Ishikawa (cell line): Measurements from ENCODE around the gene DGKG.
A peak's percentile ranks its signal among the peaks of the same experiment; 100 is the strongest.

Source experiments
- CREB1 ChIP-seq: IDR thresholded peaks from 2 replicates; pipeline ENCODE4 v1.6.1; 2012; ENCODE audit warnings: low read depth
- EGR1 ChIP-seq: IDR thresholded peaks from 2 replicates; pipeline ENCODE4 v1.6.1; 2012
- NFIC ChIP-seq: IDR thresholded peaks from 2 replicates; pipeline ENCODE4 v1.6.1; 2012
- TAF1 ChIP-seq: IDR thresholded peaks from 2 replicates; pipeline ENCODE4 v1.6.1; 2012; ENCODE audit warnings: low read depth, mild to moderate bottlenecking
- TF ChIP-seq, protein P1 (sequence below): IDR thresholded peaks from 2 replicates; pipeline ENCODE4 v1.6.1; 2012; ENCODE audit warnings: low read depth, mild to moderate bottlenecking

DNA sequence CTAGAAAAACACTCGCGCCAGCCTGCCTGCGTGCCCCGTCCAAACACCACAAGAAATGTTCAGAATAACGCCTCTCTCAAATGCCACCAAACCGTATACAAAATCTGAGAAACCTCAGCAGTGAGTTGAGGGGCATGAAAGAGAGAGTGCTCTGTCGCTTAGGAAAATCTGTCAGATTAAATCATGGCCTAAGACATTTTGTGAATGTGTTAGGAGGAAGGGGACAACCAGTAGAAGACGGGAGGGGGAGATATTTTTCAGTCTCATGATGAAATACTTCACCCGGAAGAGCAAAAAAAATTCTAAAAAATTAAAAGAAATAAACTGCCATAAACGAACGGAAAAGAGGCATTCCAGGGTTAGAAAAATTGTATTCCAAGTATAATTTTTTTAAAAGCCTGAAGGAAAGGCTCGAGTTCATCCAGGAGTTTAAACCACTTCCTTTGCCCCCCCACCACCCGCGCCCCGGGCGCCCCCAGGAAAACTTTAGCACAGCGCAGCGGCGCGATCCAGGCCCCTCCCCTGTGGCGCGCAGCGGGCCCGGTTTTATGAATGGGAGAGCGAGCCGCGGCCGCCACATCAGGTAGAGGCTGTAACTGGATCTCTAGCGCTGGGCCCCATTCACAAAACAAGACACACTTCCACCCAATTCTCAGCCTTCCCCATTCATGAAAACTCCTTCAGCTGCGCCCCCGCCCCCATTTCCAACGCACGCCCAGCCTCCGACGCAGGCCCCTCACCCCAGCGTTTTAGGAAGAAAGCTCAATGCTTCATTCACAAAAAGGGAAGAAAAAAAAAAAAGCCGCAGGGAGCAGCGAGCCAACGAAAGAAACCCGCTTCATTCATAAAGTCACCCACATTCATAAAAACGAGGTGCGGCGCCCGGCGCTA lies 254.6 kb downstream of the DGKG start:
- TF ChIP-seq CREB1 (no peak), TAF1 (no peak), EGR1 (no peak), NFIC (0 out of 2 replicates have a peak, but pooled peaks have one; percentile 48)
- TF ChIP-seq, protein P1, sequence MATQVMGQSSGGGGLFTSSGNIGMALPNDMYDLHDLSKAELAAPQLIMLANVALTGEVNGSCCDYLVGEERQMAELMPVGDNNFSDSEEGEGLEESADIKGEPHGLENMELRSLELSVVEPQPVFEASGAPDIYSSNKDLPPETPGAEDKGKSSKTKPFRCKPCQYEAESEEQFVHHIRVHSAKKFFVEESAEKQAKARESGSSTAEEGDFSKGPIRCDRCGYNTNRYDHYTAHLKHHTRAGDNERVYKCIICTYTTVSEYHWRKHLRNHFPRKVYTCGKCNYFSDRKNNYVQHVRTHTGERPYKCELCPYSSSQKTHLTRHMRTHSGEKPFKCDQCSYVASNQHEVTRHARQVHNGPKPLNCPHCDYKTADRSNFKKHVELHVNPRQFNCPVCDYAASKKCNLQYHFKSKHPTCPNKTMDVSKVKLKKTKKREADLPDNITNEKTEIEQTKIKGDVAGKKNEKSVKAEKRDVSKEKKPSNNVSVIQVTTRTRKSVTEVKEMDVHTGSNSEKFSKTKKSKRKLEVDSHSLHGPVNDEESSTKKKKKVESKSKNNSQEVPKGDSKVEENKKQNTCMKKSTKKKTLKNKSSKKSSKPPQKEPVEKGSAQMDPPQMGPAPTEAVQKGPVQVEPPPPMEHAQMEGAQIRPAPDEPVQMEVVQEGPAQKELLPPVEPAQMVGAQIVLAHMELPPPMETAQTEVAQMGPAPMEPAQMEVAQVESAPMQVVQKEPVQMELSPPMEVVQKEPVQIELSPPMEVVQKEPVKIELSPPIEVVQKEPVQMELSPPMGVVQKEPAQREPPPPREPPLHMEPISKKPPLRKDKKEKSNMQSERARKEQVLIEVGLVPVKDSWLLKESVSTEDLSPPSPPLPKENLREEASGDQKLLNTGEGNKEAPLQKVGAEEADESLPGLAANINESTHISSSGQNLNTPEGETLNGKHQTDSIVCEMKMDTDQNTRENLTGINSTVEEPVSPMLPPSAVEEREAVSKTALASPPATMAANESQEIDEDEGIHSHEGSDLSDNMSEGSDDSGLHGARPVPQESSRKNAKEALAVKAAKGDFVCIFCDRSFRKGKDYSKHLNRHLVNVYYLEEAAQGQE: no peak
